GM18870 (cell line): Measurements from ENCODE around the gene KIAA1755.

Experiments used
- ATAC-seq: cut with Tn5 transposase; IDR thresholded peaks from one replicate; pipeline ENCODE4 v1.9.1; 2021; ENCODE audit warnings: moderate library complexity; ENCODE audit not compliant: unreplicated experiment

The KIAA1755 gene

GRCh38 chr20:38190166-38190565 lies 70.4 kb downstream of the KIAA1755 start:
- ATAC-seq: no peak

GRCh38 chr20:38187517-38187916 lies 73.0 kb downstream of the KIAA1755 start:
- no peak for ATAC-seq

GRCh38 chr20:38186788-38187221 lies 73.7 kb downstream of the KIAA1755 start:
- no peak for ATAC-seq

- no peak for ATAC-seq
Measured at GRCh38 chr20:38184101-38184500, 76.4 kb downstream of the KIAA1755 start.

- ATAC-seq: no peak
Measured at GRCh38 chr20:38181971-38182370, 78.6 kb downstream of the KIAA1755 start.

GRCh38 chr20:38181207-38181801 lies 79.2 kb downstream of the KIAA1755 start:
- peak; percentile 79 for ATAC-seq

- no peak for ATAC-seq
Measured at GRCh38 chr20:38180781-38181180, 79.8 kb downstream of the KIAA1755 start.

- no peak for ATAC-seq
Measured at GRCh38 chr20:38179846-38180245, 80.7 kb downstream of the KIAA1755 start.

- ATAC-seq: no peak
Measured at GRCh38 chr20:38178581-38178980, 82.0 kb downstream of the KIAA1755 start.

- no peak for ATAC-seq
Measured at GRCh38 chr20:38178065-38178491, 82.5 kb downstream of the KIAA1755 start.

- no peak for ATAC-seq
Measured at GRCh38 chr20:38177201-38177600, 83.3 kb downstream of the KIAA1755 start.

- no peak for ATAC-seq
Measured at GRCh38 chr20:38175304-38176180, 85.0 kb downstream of the KIAA1755 start.

GRCh38 chr20:38173237-38174156 lies 87.0 kb downstream of the KIAA1755 start:
- no peak for ATAC-seq

- no peak for ATAC-seq
Measured at GRCh38 chr20:38172408-38172807, 88.1 kb downstream of the KIAA1755 start.

- ATAC-seq: no peak
Measured at GRCh38 chr20:38171675-38172043, 88.9 kb downstream of the KIAA1755 start.

- ATAC-seq: no peak
Measured at GRCh38 chr20:38170826-38171674, 89.5 kb downstream of the KIAA1755 start.

GRCh38 chr20:38170219-38170825 lies 90.2 kb downstream of the KIAA1755 start:
- ATAC-seq: no peak

GRCh38 chr20:38169636-38170193 lies 90.8 kb downstream of the KIAA1755 start:
- no peak for ATAC-seq

- ATAC-seq: no peak
Measured at GRCh38 chr20:38168791-38169589, 91.5 kb downstream of the KIAA1755 start.
